HepG2 (cell line): ENCODE results near the gene ANKRD44. TPM values are rescaled to one million over a fixed set of nuclear protein-coding genes. Genes with fewer than 3 reads are reported as not detected.

ENCODE experiments used
- ATAC-seq: fragments of 200-7000 bp; cut with Tn5 transposase; 3 replicates; pipeline ENCODE4 v1.9.1; 2020; ENCODE audit warnings: mild to moderate bottlenecking, moderate library complexity
- BruUV-seq: library from RNA; stranded (reverse); fragments of 400-500 nt; replicated peaks from 2 replicates; lab custom pipeline; 2021; lab: Mats Ljungman, UMichigan
- CTCF ChIA-PET: fragments of 300-600 bp; formaldehyde crosslinking; extraction: SDS; loops from one replicate; lab custom pipeline; 2021; ENCODE audit warnings: low total read pairs, inconsistent platforms, low intra/inter-chr PET ratio; lab: Yijun Ruan, JAX
- POLR2A ChIA-PET: fragments of 350-600 bp; sonication (Branson Sonifier 250); formaldehyde crosslinking; loops from one replicate; lab custom pipeline; 2020; ENCODE audit warnings: antibody characterized with exemption, inconsistent platforms; lab: Yijun Ruan, JAX
- DNase-seq: peaks from one replicate; pipeline ENCODE4 v3.0.0-alpha.2; 2015; ENCODE audit warnings: low spot score
- FAIRE-seq: peaks from 3 replicates; lab custom pipeline; 2011; peaks lifted over from hg19 to GRCh38; lab: Jason Lieb, UNC
- H2AFZ ChIP-seq: one replicate; pipeline ENCODE4 v1.6.1; 2011; ENCODE audit warnings: low read length, inconsistent platforms
- H3K27ac ChIP-seq: fragments of 300-600 bp; 3 replicates; pipeline ENCODE4 v1.8.0; 2011; ENCODE audit warnings: mixed run types, mild to moderate bottlenecking, mixed read lengths, low read length, inconsistent platforms; ENCODE audit not compliant: insufficient read depth; ENCODE audit errors: extremely low read length
- H3K27me3 ChIP-seq, 2 experiments: fragments of 200-600 bp in 1 of 2; 2 replicates in 1 of 2; 3 replicates in 1 of 2; pipeline versions ENCODE4 v1.6.0 to v1.8.0; 2011; ENCODE audit warnings: low read length in 2 of 2, mild to moderate bottlenecking in 2 of 2, moderate library complexity in 2 of 2, inconsistent platforms in 1 of 2; ENCODE audit not compliant: insufficient read depth in 2 of 2, control insufficient read depth in 1 of 2
- H3K36me3 ChIP-seq, 2 experiments: fragments of 200-600 bp in 1 of 2; replicated peaks in 1 of 2; 2 replicates in 1 of 2; 3 replicates in 1 of 2; pipeline versions ENCODE4 v1.5.1 to v1.8.0; 2011; ENCODE audit warnings: low read length in 2 of 2, inconsistent platforms in 1 of 2; ENCODE audit not compliant: insufficient read depth in 2 of 2, control insufficient read depth in 1 of 2
- H3K4me1 ChIP-seq: 2 replicates; pipeline ENCODE4 v1.5.1; 2012; ENCODE audit warnings: low read length, inconsistent platforms; ENCODE audit not compliant: insufficient read depth
- H3K4me2 ChIP-seq: 2 replicates; pipeline ENCODE4 v1.6.0; 2011; ENCODE audit warnings: low read depth, low read length, inconsistent platforms
- H3K4me3 ChIP-seq, 3 experiments: fragments of 200-600 bp in 1 of 3; sonication (generic), shearing (Covaris generic) in 1 of 3; replicated peaks in 1 of 3; 2 replicates each; pipeline ENCODE4 v1.5.1; 2011 to 2016; ENCODE audit warnings: low read length in 3 of 3, inconsistent platforms in 2 of 3, low read depth in 2 of 3, mild to moderate bottlenecking in 2 of 3, control low read depth in 1 of 3, mixed read lengths in 1 of 3; ENCODE audit not compliant: insufficient read depth in 1 of 3
- H3K79me2 ChIP-seq: one replicate; pipeline ENCODE4 v1.6.1; 2011; ENCODE audit warnings: low read length, inconsistent platforms; ENCODE audit not compliant: insufficient read depth
- H3K9ac ChIP-seq: 2 replicates; pipeline ENCODE4 v1.6.0; 2011; ENCODE audit warnings: mild to moderate bottlenecking, low read depth, low read length, inconsistent platforms; ENCODE audit not compliant: insufficient read depth
- H3K9me3 ChIP-seq: 2 replicates; pipeline ENCODE4 v1.5.1; 2012; ENCODE audit warnings: mild to moderate bottlenecking, low read length
- H4K20me1 ChIP-seq: 2 replicates; pipeline ENCODE4 v1.6.0; 2011; ENCODE audit warnings: inconsistent platforms, mild to moderate bottlenecking, low read length, moderate library complexity; ENCODE audit not compliant: insufficient read depth
- BHLHE40 ChIP-seq: IDR thresholded peaks from 2 replicates; pipeline ENCODE4 v1.6.1; 2011; ENCODE audit warnings: low read length, improper control_type of control experiment
- DNMT1 ChIP-seq: sonication (generic); formaldehyde crosslinking; IDR thresholded peaks from 2 replicates; pipeline ENCODE4 v1.5.1; 2020; ENCODE audit warnings: mild to moderate bottlenecking, missing genetic modification reagents
- FOSL2 ChIP-seq: sonication (generic); formaldehyde crosslinking; IDR thresholded peaks from 2 replicates; pipeline ENCODE4 v1.4.0; 2020; ENCODE audit warnings: missing genetic modification reagents
- IRX3 ChIP-seq: sonication (generic); formaldehyde crosslinking; IDR thresholded peaks from 2 replicates; pipeline ENCODE4 v1.8.1; 2023; ENCODE audit warnings: mild to moderate bottlenecking, low read depth, missing genetic modification reagents, borderline replicate concordance
- ISX ChIP-seq: sonication (generic); formaldehyde crosslinking; conservative IDR thresholded peaks from 2 replicates; pipeline ENCODE4 v1.5.0; 2020; ENCODE audit warnings: missing genetic modification reagents
- KDM3A ChIP-seq: IDR thresholded peaks from 2 replicates; pipeline ENCODE4 v1.6.1; 2018; ENCODE audit warnings: low read depth, missing compliant biosample characterization
- NBN ChIP-seq: fragments of 450-650 bp; conservative IDR thresholded peaks from 2 replicates; pipeline ENCODE4 v1.6.1; 2017
- NFIB ChIP-seq: sonication (generic); formaldehyde crosslinking; IDR thresholded peaks from 2 replicates; pipeline ENCODE4 v1.9.0; 2021; ENCODE audit warnings: missing genetic modification reagents, mild to moderate bottlenecking, borderline replicate concordance
- SALL1 ChIP-seq: sonication (generic); formaldehyde crosslinking; IDR thresholded peaks from 2 replicates; pipeline ENCODE4 v1.8.0; 2022; ENCODE audit warnings: mild to moderate bottlenecking, missing genetic modification reagents
- SIX1 ChIP-seq: sonication (generic); formaldehyde crosslinking; IDR thresholded peaks from 2 replicates; pipeline ENCODE4 v1.4.0; 2020; ENCODE audit warnings: missing genetic modification reagents, borderline replicate concordance
- SMARCC2 ChIP-seq: fragments of 450-650 bp; IDR thresholded peaks from 2 replicates; pipeline ENCODE4 v1.6.1; 2017; ENCODE audit warnings: antibody characterized with exemption, mild to moderate bottlenecking
- U2AF2 ChIP-seq: fragments of 200-400 bp; formaldehyde crosslinking; IDR thresholded peaks from 2 replicates; pipeline ENCODE4 v1.6.1; 2017; ENCODE audit warnings: low read depth, mild to moderate bottlenecking, low read length
- YY1 ChIP-seq: IDR thresholded peaks from 2 replicates; pipeline ENCODE4 v1.6.1; 2011; ENCODE audit warnings: low read length, low read depth, moderate library complexity, mild to moderate bottlenecking; ENCODE audit not compliant: insufficient read depth, insufficient replicate concordance
- ZBTB14 ChIP-seq: sonication (generic); formaldehyde crosslinking; IDR thresholded peaks from 2 replicates; pipeline ENCODE4 v1.4.0; 2020; ENCODE audit warnings: missing genetic modification reagents
- ZNF333 ChIP-seq: sonication (generic); formaldehyde crosslinking; IDR thresholded peaks from 2 replicates; pipeline ENCODE4 v1.4.0; 2020; ENCODE audit warnings: mild to moderate bottlenecking, missing genetic modification reagents, borderline replicate concordance
- ZNF343 ChIP-seq: sonication (generic); formaldehyde crosslinking; IDR thresholded peaks from 2 replicates; pipeline ENCODE4 v1.4.0; 2020; ENCODE audit warnings: mild to moderate bottlenecking, missing genetic modification reagents
- ZNF383 ChIP-seq: sonication (generic); formaldehyde crosslinking; IDR thresholded peaks from 2 replicates; pipeline ENCODE4 v1.4.0; 2020; ENCODE audit warnings: missing genetic modification reagents, mild to moderate bottlenecking, borderline replicate concordance
- ZNF615 ChIP-seq: sonication (generic); formaldehyde crosslinking; IDR thresholded peaks from 2 replicates; pipeline ENCODE4 v1.5.0; 2020; ENCODE audit warnings: mild to moderate bottlenecking, missing genetic modification reagents, borderline replicate concordance
- WGBS: methylation state at CpG from one replicate; pipeline ENCODE4 v1.1.6; 2017; ENCODE audit warnings: low lambda C conversion rate; 5-methylcytosine and 5-hydroxymethylcytosine counted together
- in situ Hi-C: cut with HindIII; loops from 2 replicates; pipeline ENCODE4 v1.10.0; 2017; ENCODE audit warnings: low pct_unique_long_range_greater_than_20kb; ENCODE audit not compliant: extremely low pct_ligation_motif_present
- intact Hi-C: fragments of 100-400 bp; cut with micrococcal nuclease; formaldehyde crosslinking; loops from one replicate; pipeline ENCODE4 v1.10.0; 2022; ENCODE audit not compliant: unreplicated experiment
- polyA plus RNA-seq, 8 experiments: library from polyadenylated mRNA; depleted of rRNA in 3 of 8; stranded (reverse) in 7 of 8; unstranded in 1 of 8; fragments of >200 nt; fragmentation: Illumina TruSeq in 4 of 8; extraction: Trizol in 4 of 8; gene quantifications; 2 replicates each; pipeline versions ENCODE4 v1.2.1 to v1.2.3, GENCODE V29; 2011 to 2016; ENCODE audit warnings: low read depth in 4 of 8, missing spikeins in 1 of 8, mixed read lengths in 1 of 8; ENCODE audit not compliant: insufficient read depth in 1 of 8
- total RNA-seq, 5 experiments: library from RNA; depleted of rRNA; stranded (reverse); fragments of >200 nt; fragmentation: Illumina TruSeq; extraction: Trizol; gene quantifications; 2 replicates each; pipeline ENCODE4 v1.2.3, GENCODE V29; 2016; ENCODE audit warnings: low read depth in 1 of 5
- TF ChIP-seq, protein P1 (sequence below): sonication (generic); formaldehyde crosslinking; IDR thresholded peaks from 2 replicates; pipeline ENCODE4 v1.8.1; 2022; ENCODE audit warnings: low read depth, mild to moderate bottlenecking, missing genetic modification reagents
- TF ChIP-seq, protein P2 (sequence below): sonication (generic); formaldehyde crosslinking; conservative IDR thresholded peaks from 2 replicates; pipeline ENCODE4 v1.4.0; 2020; ENCODE audit warnings: missing genetic modification reagents

The ANKRD44 gene
- total and polyA plus RNA-seq, 2 of the 13 experiments (the other 11 are each of a cell fraction or from before 2014, with no cell fraction given), result 0.04 to 0.11 TPM

- no TSS peak for BruUV-seq
- H3K9me3 ChIP-seq, result no peaks in the 10 kb centered on the region
- no peaks in the 10 kb centered on the region for H3K79me2 ChIP-seq
- intact Hi-C loops, result no loop called here
- no peak overlapping the region for H2AFZ ChIP-seq
- CTCF ChIA-PET, result no interaction called here
- POLR2A ChIA-PET, result no interaction called here
- no peak overlapping the region for H3K4me3 ChIP-seq
- no peaks in the 10 kb centered on the region for H3K4me1 ChIP-seq
- in situ Hi-C loops, result no loop called here
- WGBS, result 34% methylated on average over 13 of the region's 13 CpGs
- TF ChIP-seq ZNF333 (CRISPR knock-in tag) (no peak), SMARCC2 (no peak), IRX3 (CRISPR knock-in tag) (no peak), ISX (no peak), FOSL2 (CRISPR knock-in tag) (no peak), BHLHE40 (no peak), ZNF343 (no peak), ZBTB14 (CRISPR knock-in tag) (no peak), U2AF2 (no peak), SIX1 (CRISPR knock-in tag) (no peak), DNMT1 (CRISPR knock-in tag) (no peak), SALL1 (CRISPR knock-in tag) (no peak), YY1 (no peak), NFIB (CRISPR knock-in tag) (no peak), NBN (no peak), ZNF383 (CRISPR knock-in tag) (no peak), ZNF615 (no peak), KDM3A (CRISPR knock-in tag) (no peak)
- TF ChIP-seq, protein P1, sequence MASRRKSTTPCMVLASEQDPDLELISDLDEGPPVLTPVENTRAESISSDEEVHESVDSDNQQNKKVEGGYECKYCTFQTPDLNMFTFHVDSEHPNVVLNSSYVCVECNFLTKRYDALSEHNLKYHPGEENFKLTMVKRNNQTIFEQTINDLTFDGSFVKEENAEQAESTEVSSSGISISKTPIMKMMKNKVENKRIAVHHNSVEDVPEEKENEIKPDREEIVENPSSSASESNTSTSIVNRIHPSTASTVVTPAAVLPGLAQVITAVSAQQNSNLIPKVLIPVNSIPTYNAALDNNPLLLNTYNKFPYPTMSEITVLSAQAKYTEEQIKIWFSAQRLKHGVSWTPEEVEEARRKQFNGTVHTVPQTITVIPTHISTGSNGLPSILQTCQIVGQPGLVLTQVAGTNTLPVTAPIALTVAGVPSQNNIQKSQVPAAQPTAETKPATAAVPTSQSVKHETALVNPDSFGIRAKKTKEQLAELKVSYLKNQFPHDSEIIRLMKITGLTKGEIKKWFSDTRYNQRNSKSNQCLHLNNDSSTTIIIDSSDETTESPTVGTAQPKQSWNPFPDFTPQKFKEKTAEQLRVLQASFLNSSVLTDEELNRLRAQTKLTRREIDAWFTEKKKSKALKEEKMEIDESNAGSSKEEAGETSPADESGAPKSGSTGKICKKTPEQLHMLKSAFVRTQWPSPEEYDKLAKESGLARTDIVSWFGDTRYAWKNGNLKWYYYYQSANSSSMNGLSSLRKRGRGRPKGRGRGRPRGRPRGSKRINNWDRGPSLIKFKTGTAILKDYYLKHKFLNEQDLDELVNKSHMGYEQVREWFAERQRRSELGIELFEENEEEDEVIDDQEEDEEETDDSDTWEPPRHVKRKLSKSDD (CRISPR knock-in tag), result no peak
- TF ChIP-seq, protein P2, sequence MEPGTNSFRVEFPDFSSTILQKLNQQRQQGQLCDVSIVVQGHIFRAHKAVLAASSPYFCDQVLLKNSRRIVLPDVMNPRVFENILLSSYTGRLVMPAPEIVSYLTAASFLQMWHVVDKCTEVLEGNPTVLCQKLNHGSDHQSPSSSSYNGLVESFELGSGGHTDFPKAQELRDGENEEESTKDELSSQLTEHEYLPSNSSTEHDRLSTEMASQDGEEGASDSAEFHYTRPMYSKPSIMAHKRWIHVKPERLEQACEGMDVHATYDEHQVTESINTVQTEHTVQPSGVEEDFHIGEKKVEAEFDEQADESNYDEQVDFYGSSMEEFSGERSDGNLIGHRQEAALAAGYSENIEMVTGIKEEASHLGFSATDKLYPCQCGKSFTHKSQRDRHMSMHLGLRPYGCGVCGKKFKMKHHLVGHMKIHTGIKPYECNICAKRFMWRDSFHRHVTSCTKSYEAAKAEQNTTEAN (CRISPR knock-in tag), result no peak
- FAIRE-seq (no peak), DNase-seq (no peak), ATAC-seq (no peak)
- no peaks in the 10 kb centered on the region for H3K36me3 ChIP-seq
- H4K20me1 ChIP-seq, result no peaks in the 10 kb centered on the region
- no peak overlapping the region for H3K4me2 ChIP-seq
- H3K9ac ChIP-seq, result no peak overlapping the region
- peaks cover 1 to 19% of the 10 kb centered on the region in 2 experiments; a peak in 4 of 5 replicates for H3K27me3 ChIP-seq
- H3K27ac ChIP-seq, result no peak overlapping the region
These were observed 30.4 kb downstream of the ANKRD44 start for GRCh38 chr2:197280015-197280702.
